HG02610 (cell line): ENCODE data around the gene ELF5.

Experiments used
- ATAC-seq: cut with Tn5 transposase; IDR thresholded peaks from one replicate; pipeline ENCODE4 v1.9.1; 2021; ENCODE audit warnings: mild to moderate bottlenecking, moderate library complexity; ENCODE audit not compliant: unreplicated experiment

ELF5 gene

DNA sequence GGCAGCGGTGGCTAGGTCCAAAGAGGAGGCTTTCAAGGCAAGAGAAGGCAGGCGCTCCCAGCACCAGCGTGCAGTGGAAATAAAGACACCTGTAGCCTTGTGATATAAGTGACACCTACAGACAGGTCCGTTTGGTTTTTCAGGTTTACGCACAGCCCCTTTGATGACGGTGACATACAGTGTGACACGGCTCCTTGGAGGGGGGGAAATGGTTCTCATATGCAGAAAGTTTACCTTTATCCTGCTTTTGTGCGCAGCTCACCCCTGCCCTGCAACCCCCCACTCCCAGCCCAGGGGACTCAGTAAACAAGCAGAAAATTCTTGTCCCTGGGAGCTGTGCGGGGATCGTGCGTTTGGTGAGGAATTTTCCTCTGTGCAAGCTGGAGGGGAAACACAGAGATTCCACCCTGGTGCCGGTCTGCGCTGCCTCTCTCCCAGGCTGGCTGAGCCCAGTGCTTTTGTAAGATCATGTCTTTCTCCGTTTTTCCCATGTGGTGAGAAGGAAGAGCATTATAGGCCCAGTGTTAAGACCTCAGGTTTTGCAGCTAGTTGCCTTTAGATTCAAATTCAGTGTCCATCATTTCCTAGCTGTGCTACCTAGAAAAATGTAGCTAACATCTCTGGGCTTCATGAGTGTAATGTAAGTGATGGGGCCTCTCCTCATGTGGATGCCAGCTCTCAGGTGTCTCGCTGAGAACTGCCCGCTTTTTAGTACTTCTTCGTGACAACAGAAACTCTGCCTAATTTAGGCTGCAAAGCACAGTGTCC is at the start of gene ELF5:
TSS of gene ELF5 (minus strand) at position 113 of the 768 bp plus-strand sequence. CDS start 8,045 bp downstream, outside the sequence.
- ATAC-seq, result no peak

DNA sequence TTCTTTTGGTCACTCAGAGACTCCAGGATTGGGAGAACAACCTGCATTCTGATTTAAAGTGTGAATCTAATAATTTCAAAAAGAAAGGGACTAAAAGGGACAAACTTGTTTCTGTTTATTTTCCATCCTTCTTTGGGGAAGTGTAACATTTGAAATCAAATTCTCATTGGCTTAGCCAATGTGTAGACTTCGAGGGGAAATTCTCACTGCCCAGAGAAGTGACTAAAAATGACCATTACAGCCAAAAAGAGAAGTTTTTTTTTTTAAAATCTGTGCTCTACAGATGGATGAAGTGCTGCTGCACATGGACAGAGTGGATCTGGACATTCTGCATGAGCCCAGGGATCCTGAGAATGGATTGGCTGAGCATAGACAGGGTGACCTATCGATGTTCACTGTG is 49.4 kb upstream of the ELF5 start:
- ATAC-seq, result no peak

GRCh38 chr11:34560511-34560910 is 46.9 kb upstream of the ELF5 start:
- ATAC-seq, result no peak

DNA sequence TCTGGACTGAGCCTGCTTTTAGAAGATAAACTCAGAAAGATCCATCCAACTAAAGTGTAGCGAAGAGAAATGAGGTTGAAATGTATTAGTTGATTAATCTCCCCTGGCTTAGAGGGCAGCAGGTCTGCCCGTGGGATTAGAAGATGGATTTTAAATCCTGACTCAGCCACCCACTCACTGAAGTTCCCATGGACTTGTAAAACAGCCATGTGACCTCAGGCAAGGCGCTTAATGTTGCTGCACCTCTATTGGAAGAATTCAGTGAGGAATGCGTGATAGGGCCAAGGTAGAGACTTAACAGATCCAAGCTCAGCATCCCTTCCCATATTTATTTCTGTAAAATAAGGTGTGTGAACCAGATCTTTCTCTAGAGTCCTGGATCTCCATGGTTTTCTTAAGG is 45.1 kb upstream of the ELF5 start:
- ATAC-seq, result no peak

DNA sequence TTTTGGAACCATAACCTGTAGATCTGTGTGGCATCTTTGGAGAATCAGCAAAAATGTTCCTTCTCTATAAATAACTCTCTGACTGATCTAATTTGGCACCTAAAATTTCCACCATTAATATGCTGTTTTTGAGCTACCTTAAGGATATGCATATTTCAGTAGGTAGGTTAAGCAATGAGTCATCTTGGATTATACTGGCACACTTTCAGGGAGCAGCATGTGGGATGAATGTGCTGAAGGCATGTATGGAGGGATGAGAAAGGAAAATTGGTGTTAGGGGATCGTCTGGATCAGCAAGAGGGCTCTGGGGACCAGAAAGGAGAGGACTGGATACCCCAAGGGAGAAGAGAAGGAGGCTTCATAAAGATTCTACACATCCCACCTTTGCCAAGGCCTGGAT is 44.6 kb upstream of the ELF5 start:
- no peak for ATAC-seq

GRCh38 chr11:34552270-34552669 is 38.7 kb upstream of the ELF5 start:
- ATAC-seq, result no peak

DNA sequence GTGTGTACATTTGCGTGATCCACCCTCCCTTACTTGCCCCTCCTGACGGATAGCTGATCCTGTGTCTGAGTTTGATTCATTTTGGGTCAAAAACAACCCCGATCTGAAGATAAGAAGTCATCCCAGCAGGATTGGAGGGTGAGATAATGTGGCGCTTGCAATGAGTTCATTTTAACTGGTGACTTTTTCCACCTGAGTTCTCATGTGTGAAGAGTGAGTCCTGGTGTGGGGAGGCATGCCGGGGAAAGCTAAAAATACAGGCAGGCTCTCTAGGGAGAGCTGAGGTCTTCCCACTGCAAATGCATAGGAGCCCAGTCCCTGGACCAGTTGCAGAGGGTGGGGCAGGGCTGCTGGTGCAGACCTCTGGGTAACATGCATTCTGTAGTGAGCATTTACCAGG is 35.7 kb upstream of the ELF5 start:
- ATAC-seq, result no peak

GRCh38 chr11:34548278-34548677 is 34.7 kb upstream of the ELF5 start:
- ATAC-seq, result no peak

DNA sequence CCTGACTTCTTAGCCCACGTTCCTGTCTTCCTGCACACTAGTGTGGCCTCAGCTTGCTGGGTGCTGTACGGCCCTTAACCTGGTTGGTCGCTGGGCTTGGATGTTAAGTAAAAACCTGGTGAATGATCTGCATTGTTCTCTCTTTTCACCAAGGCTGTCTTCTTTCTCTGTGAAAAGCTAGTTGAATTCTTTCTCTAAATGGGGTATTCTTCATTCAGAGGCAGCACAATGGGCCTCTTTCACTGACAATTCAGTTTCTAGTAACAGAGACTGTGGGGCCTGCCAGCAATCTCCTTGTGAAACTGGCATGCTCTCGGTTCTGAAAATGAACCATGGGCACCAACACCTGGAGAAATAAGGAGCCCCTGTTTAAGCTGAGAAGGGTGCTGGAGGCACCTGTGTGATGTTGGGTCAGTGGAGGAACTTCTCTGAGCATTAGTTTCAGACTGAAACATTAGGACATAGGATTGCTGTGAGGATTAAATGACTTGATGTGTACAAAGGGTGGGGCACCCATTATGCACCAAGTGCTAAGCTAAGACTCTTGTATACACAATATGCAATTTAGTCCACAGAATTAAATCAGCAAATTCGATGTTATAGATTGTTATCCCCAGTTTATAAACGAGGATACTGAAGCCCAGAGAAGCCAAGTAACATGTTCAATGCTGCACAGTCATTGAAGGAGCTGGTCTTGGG is 33.1 kb upstream of the ELF5 start:
- ATAC-seq, result no peak

DNA sequence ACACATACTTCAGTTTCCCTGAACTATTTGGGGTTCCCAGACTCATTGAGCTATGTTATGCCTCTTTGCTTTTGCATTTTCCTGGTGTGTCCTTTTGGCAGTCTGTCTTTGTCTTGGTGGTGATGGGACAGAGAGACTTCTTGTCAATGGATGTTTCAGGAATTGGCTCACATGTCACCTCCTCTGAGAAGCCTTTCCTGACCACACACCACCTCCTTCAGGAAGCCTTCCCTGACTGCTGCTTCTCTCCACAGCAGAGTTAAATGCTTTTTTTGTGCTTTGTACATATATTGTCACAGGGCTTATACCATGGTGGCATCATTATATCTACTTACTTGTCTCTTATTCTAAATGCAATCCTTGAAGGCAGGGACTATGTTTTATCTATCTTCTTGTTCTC is 28.5 kb upstream of the ELF5 start:
- no peak for ATAC-seq

DNA sequence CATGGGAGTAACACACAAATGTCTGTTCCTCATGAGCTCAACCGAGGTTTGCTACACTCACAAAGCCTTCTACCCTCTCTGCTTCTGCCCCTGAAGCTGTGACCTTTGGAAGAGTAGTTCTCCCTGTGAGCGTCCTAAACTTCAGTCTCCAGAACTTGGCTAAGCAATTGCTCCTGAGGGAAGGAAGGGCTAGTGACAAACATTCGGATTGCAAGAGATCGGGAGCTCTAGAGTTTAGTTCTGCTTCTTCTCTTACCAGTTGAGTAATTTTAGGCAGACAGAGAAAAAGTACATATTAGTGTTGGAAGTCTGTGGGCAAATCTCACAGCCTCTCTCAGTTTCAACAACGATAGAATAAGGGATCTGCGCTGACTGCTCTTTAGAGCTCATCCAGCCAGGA is 27.3 kb upstream of the ELF5 start:
- no peak for ATAC-seq

GRCh38 chr11:34537636-34538035 is 24.0 kb upstream of the ELF5 start:
- ATAC-seq, result no peak

DNA sequence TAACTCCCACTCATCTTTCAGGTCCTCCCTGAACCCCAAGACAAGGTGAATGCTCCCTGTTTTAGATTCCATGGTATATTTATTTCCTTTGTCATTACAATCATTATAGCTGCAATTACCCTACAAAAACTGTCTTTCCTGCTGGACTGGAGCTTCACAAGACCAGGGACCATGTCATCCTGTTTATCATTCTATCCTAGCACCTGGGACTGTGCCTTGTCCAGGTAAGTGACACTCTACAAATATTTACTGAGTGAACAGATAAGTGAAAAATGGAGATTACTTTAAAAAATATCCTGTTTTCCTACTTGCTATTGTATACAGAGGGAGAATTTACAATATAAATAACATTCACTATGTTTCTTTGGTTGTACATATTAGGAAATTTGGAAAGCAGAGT is 22.5 kb upstream of the ELF5 start:
- ATAC-seq, result no peak

GRCh38 chr11:34534826-34535225 is 21.2 kb upstream of the ELF5 start:
- ATAC-seq, result no peak

DNA sequence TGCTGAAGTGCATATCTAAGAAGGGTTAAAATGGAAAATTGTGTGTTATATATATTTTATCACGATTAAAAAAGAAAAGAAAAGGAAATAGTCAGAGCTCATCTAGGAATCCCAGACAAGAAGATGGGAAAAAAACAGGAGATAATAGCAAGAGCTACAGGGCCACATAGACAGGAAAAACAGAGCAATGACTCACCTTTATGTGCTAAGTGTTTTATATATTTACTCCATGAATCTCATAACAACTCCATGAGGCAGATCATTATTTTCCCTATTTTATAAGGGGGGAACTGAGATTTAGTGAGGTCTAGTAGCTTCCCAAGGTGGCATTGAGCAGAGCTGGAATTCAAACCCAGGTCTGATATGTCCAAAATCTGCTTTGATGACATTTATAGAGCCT is 18.1 kb upstream of the ELF5 start:
- ATAC-seq, result no peak

GRCh38 chr11:34530545-34531234 is 17.1 kb upstream of the ELF5 start:
- no peak for ATAC-seq

DNA sequence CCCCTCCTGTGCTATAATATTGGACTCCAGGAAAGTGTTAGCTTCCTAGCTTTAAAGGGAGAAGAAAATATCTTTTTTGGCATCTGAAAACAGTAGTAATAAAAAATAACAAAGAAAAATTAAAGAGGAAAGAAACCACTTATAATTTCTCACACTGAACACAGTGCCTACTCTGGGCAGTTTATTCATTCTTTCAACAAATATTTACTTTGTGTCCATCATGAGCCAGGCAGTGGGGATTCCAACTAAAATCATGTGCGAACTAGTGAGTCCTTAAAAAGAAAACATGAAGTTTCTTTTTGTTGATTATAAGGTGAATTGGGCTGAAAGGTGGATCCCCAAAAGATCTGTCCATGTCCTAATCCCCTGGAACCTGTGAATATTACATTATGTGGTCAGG is 16.0 kb upstream of the ELF5 start:
- ATAC-seq, result no peak

DNA sequence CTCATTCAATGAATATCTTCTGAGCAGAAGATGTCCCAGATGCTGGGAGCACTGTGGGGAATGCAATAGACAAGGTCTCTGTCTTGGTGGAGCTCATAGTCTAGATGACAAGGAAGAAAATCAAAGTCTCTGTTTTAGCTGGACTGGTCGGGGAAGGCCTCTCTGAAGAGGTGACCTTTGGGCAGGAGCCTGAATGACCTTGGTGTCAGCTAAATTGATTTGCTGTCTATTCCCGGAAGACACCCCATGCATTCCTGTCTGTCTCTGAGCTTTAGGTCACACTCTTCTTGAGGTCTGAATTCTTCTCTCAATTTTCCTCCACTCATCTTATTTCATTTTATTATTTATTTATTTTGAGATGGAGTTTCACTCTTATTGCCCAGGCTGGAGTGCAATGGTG is 14.5 kb upstream of the ELF5 start:
- ATAC-seq, result no peak

GRCh38 chr11:34525888-34526657 is 12.5 kb upstream of the ELF5 start:
- ATAC-seq, result no peak

DNA sequence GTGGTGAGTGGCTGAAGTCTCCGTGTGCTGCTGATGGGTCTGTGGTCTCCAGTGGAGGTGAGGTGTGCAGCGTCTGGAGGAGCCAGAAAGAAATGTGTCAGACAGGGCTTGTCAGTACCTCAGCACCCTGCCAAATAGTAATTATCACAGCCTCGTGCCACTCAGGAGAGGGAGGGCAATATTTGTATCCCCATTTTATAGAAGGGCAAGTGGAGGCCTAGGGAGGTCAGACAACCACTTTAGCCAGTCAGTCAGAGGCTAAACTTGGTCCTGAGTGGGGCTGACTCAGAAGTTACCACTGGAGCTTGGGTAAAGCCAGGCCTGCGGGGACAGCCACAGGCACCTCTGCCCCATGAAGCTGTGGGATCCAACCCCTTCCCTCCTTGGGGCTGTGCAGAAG is 11.5 kb upstream of the ELF5 start:
- no peak for ATAC-seq

- ATAC-seq, result no peak
These were observed 11.1 kb upstream of the ELF5 start for GRCh38 chr11:34524696-34525095.
